Measurements from ENCODE around the gene CCL23.
"Not testable (repeated sequence)": the region's sequence is repeated elsewhere in the genome, so short reads cannot be mapped to it uniquely, and the experiment has no call there.

The CCL23 gene

DNA sequence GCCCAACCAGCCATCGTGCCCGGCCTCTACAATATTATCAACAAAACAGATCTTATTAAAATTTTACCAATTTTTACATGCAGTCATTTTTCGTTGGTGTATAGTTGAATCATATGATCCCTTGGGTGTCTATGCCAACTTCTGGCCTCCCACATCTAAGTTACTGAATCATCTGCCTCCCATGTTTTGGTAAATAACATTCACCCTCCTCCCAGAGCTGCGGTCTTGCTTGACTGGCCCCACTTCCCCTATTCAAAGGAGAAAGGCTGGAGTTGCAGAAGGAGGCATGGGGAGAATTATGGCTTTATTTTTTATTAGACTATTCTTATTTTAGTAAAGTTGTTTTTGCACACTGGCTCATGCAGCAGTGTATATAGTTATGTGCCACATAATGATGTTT lies 18.5 kb upstream of the CCL23 start:
- Histone ChIP-seq H3K4me3 (ENCODE audit: low read depth, low read length) (no peak overlapping the region), H2AFZ (ENCODE audit: low read length, unreplicated experiment) (no peak overlapping the region), H3K79me2 (ENCODE audit: control insufficient read depth, insufficient read depth, low read length, unreplicated experiment) (no peaks in the 10 kb centered on the region), H3K4me1 (ENCODE audit: control insufficient read depth, insufficient read depth, low read length, unreplicated experiment) (no peaks in the 10 kb centered on the region), H3K36me3 (ENCODE audit: insufficient read depth, low read length) (no peaks in the 10 kb centered on the region), H3K27me3 (ENCODE audit: insufficient read depth, low read length) (peaks cover 42% of the 10 kb centered on the region), H3K27ac (ENCODE audit: low read depth, low read length) (no peak overlapping the region)

DNA sequence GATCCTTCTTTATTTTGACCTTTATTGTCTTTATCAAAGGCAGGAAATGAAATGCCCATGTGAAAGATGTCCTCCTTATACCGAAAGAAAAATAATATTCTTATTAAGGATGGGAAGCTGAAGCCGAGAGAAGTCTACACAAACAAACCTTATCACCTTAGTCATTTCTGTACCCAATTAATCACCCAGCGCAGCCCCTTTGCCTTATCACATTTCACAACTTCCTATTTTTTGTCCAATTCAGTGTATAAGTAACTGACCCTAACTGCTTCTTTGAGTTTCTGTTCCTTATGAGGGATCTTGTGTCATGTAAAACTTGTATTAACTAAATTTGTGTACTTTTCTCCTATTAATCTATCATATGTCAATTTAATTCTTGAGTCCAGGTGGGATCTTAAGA lies 16.4 kb upstream of the CCL23 start:
- Histone ChIP-seq H3K4me3 (ENCODE audit: low read depth, low read length) (no peak overlapping the region), H3K4me1 (ENCODE audit: control insufficient read depth, insufficient read depth, low read length, unreplicated experiment) (no peaks in the 10 kb centered on the region), H2AFZ (ENCODE audit: low read length, unreplicated experiment) (no peak overlapping the region), H3K36me3 (ENCODE audit: insufficient read depth, low read length) (no peaks in the 10 kb centered on the region), H3K27ac (ENCODE audit: low read depth, low read length) (no peak overlapping the region), H3K27me3 (ENCODE audit: insufficient read depth, low read length) (peaks cover 63% of the 10 kb centered on the region), H3K79me2 (ENCODE audit: control insufficient read depth, insufficient read depth, low read length, unreplicated experiment) (no peaks in the 10 kb centered on the region)

DNA sequence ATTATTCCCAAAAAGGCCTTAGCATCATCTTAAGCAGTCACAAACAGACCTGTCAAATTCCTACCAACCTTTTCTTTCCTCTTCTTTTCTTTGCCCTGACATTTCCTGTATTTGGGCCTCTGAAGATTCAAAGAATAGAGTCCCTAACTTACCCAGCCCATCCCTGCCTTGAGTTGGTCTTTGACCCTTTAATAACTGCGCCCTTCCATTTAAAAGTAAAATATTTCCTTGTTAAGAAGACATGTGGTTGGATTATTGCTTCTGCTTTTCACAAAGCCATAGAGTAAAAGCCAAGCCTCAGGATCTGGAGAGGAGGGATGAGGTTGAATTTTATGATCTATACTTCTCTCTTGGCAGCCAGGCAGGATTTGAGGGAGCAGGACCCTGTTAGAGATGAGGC lies 13.2 kb upstream of the CCL23 start:
- Histone ChIP-seq H3K27ac (ENCODE audit: low read depth, low read length) (no peak overlapping the region), H3K4me3 (ENCODE audit: low read depth, low read length) (no peak overlapping the region), H3K79me2 (ENCODE audit: control insufficient read depth, insufficient read depth, low read length, unreplicated experiment) (no peaks in the 10 kb centered on the region), H3K36me3 (ENCODE audit: insufficient read depth, low read length) (no peaks in the 10 kb centered on the region), H2AFZ (ENCODE audit: low read length, unreplicated experiment) (no peak overlapping the region), H3K4me1 (ENCODE audit: control insufficient read depth, insufficient read depth, low read length, unreplicated experiment) (no peaks in the 10 kb centered on the region), H3K27me3 (ENCODE audit: insufficient read depth, low read length) (peaks cover 86% of the 10 kb centered on the region)

DNA sequence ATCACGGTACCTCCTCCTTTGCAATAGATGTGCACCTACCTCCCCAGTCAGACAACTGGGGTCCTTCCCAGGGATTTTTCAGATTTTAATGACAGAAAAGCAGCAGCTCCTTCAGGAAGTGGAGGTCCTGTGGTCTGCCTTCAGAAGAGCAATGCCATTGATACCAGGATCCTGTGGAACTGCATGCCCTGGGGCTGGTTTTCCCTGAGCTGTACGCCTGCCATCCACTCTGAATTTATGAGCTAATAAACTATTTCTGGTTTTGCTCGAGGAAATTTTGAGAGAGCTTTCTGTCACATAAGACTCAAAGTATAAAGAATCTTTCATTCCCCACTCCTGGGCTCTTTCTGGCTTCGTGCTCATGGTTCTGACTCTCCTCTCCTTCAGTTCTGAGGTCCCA lies 10.0 kb upstream of the CCL23 start:
- no peak overlapping the region for H3K4me3 ChIP-seq (ENCODE audit: low read depth, low read length)
- H3K36me3 ChIP-seq (ENCODE audit: insufficient read depth, low read length): no peaks in the 10 kb centered on the region
- peaks cover 93% of the 10 kb centered on the region for H3K27me3 ChIP-seq (ENCODE audit: insufficient read depth, low read length)
- no peaks in the 10 kb centered on the region for H3K4me1 ChIP-seq (ENCODE audit: control insufficient read depth, insufficient read depth, low read length, unreplicated experiment)
- H3K79me2 ChIP-seq (ENCODE audit: control insufficient read depth, insufficient read depth, low read length, unreplicated experiment): no peaks in the 10 kb centered on the region
- H2AFZ ChIP-seq (ENCODE audit: low read length, unreplicated experiment): no peak overlapping the region
- no peak overlapping the region for H3K27ac ChIP-seq (ENCODE audit: low read depth, low read length)

DNA sequence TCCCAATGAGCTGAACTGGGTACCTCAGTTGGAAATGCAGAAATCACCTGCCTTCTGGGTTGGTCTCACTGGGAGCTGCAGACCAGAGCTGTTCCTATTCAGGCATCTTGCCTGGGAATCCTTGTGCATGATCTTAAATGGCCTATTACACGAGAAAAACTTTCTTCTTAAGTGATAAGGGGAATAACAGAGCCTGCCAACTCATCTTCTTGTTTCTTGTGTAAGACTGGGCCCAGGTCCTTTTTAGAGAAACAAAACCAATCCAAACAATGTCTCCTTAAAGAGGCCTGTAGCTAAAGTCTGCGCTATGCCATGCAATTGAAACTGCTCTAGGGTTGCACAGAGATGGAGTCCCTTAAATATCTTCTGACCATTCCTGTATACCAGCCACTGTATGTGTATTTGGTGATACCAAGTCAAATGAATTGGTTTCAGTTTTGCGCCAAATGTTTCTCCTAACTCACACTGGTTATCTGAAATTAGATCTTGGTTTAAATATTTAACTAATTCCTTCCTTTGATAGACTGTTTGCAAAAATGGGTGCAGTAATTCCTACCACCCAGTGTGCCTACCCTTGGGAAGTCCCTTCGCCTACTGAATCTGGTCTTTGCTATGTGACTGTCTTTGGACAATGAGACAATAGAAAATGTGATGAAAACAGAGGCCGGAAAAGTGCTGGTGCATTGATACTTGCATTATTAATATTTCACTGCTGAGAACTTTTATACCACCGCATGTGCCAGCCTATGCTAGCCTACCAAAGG lies 6.5 kb upstream of the CCL23 start:
- no peak overlapping the region for H3K27ac ChIP-seq (ENCODE audit: low read depth, low read length)
- no peak overlapping the region for H2AFZ ChIP-seq (ENCODE audit: low read length, unreplicated experiment)
- H3K36me3 ChIP-seq (ENCODE audit: insufficient read depth, low read length): no peaks in the 10 kb centered on the region
- peaks cover 73% of the 10 kb centered on the region for H3K27me3 ChIP-seq (ENCODE audit: insufficient read depth, low read length)
- no peak overlapping the region for H3K4me3 ChIP-seq (ENCODE audit: low read depth, low read length)
- H3K4me1 ChIP-seq (ENCODE audit: control insufficient read depth, insufficient read depth, low read length, unreplicated experiment): no peaks in the 10 kb centered on the region
- no peaks in the 10 kb centered on the region for H3K79me2 ChIP-seq (ENCODE audit: control insufficient read depth, insufficient read depth, low read length, unreplicated experiment)

DNA sequence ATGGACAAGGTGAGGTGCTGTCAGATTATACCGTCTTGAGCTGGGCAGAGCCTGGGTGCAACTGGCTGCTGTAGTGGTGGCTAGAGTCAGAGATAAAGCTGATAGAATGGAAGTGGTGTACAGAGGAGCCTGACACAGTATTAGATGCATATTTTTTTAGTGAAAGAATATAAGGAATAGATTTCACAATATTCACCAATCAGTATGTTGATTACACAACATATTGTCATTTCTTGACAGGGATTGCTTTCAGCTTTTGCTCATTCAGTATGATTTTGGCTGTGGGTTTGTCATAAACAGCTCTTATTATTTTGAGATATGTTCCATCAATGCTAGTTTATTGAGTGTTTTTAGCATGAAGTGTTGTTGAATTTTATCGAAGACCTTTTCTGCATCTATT lies 1.7 kb upstream of the CCL23 start:
- Histone ChIP-seq H2AFZ (ENCODE audit: low read length, unreplicated experiment) (no peak overlapping the region), H3K79me2 (ENCODE audit: control insufficient read depth, insufficient read depth, low read length, unreplicated experiment) (no peaks in the 10 kb centered on the region), H3K4me3 (ENCODE audit: low read depth, low read length) (no peak overlapping the region), H3K4me1 (ENCODE audit: control insufficient read depth, insufficient read depth, low read length, unreplicated experiment) (no peaks in the 10 kb centered on the region), H3K27me3 (ENCODE audit: insufficient read depth, low read length) (peaks cover 48% of the 10 kb centered on the region), H3K27ac (ENCODE audit: low read depth, low read length) (no peak overlapping the region), H3K36me3 (ENCODE audit: insufficient read depth, low read length) (no peaks in the 10 kb centered on the region)

DNA sequence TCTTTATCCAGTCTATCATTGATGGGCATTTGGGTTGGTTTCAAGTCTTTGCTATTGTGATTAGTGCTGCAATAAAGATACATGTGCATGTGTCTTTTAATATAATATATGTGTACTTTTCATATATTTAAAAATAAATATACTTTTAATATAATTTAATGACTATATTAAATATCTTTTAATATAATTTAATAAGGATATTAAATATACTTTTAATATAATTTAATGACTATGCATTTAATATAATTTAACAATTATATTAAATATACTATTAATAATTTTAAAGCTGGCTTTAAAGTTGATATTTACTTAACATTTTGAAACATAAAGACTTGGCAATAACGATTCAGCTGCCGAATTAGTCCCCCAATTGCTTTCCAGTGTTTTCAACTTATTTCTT lies 1.2 kb downstream of the CCL23 start:
- no peak overlapping the region for H2AFZ ChIP-seq (ENCODE audit: low read length, unreplicated experiment)
- no peaks in the 10 kb centered on the region for H3K79me2 ChIP-seq (ENCODE audit: control insufficient read depth, insufficient read depth, low read length, unreplicated experiment)
- peaks cover 49% of the 10 kb centered on the region for H3K27me3 ChIP-seq (ENCODE audit: insufficient read depth, low read length)
- no peak overlapping the region for H3K4me3 ChIP-seq (ENCODE audit: low read depth, low read length)
- H3K36me3 ChIP-seq (ENCODE audit: insufficient read depth, low read length): no peaks in the 10 kb centered on the region
- no peaks in the 10 kb centered on the region for H3K4me1 ChIP-seq (ENCODE audit: control insufficient read depth, insufficient read depth, low read length, unreplicated experiment)
- no peak overlapping the region for H3K27ac ChIP-seq (ENCODE audit: low read depth, low read length)

DNA sequence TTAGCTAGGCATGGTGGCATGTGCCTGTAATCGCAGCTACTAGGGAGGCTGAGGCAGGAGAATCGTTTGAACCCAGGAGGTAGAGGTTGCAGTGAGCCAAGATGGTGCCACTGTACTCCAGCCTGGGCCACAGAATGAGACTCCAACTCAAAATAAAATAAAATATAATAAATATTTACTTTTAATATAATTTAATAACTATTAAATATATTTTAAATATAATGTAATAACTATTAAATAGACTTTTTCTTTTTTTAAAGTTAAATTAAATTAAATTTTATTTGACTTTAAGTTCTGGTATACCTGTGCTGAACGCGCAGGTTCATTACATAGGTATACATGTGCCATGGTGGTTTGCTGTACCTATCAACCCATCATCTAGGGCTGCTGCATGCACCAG lies 1.9 kb downstream of the CCL23 start:
- not testable (repeated sequence) for H3K79me2 ChIP-seq (ENCODE audit: control insufficient read depth, insufficient read depth, low read length, unreplicated experiment); H3K4me3 ChIP-seq (ENCODE audit: low read depth, low read length); H3K36me3 ChIP-seq (ENCODE audit: insufficient read depth, low read length); H2AFZ ChIP-seq (ENCODE audit: low read length, unreplicated experiment); H3K4me1 ChIP-seq (ENCODE audit: control insufficient read depth, insufficient read depth, low read length, unreplicated experiment); H3K27ac ChIP-seq (ENCODE audit: low read depth, low read length)
- H3K27me3 ChIP-seq (ENCODE audit: insufficient read depth, low read length): peaks cover 52% of the 10 kb centered on the region

DNA sequence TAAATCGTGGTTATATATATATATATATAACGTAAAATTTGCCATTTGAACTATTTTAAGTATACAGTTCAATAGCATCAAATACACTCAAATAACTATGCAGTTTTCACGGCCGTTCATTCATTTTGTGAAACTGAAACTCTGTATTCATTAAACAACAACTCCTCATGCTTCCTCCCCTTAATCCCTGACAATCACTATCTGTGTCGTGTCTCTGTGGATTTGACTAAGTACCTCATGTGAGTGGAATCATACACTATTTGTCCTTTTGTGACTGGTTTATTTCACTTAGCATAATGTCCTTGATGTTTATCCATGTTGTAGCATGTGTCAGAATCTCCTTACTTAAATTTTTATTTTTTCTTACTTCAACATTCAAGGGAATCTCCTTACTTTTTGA lies 2.8 kb downstream of the CCL23 start:
- no peak overlapping the region for H3K4me3 ChIP-seq (ENCODE audit: low read depth, low read length)
- H3K4me1 ChIP-seq (ENCODE audit: control insufficient read depth, insufficient read depth, low read length, unreplicated experiment): no peaks in the 10 kb centered on the region
- H3K27ac ChIP-seq (ENCODE audit: low read depth, low read length): no peak overlapping the region
- no peaks in the 10 kb centered on the region for H3K79me2 ChIP-seq (ENCODE audit: control insufficient read depth, insufficient read depth, low read length, unreplicated experiment)
- H2AFZ ChIP-seq (ENCODE audit: low read length, unreplicated experiment): no peak overlapping the region
- H3K36me3 ChIP-seq (ENCODE audit: insufficient read depth, low read length): no peaks in the 10 kb centered on the region
- H3K27me3 ChIP-seq (ENCODE audit: insufficient read depth, low read length): peaks cover 61% of the 10 kb centered on the region

DNA sequence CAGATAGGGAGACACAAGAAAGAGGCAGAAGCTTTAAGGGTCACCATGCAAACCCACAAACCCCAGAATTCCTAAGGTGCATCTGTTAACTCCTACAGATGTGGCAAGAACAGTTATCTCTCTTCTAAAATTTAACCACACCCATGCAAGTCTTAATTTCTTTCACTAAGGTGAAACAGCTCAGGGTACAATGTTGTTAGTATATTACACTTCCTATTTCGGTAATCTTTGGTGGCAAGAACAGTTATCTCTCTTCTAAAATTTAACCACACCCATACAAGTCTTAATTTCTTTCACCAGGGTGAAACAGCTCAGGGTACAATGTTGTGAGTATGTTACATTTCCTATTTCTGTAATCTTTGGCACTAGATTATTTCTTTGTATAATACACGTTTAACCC lies 6.6 kb downstream of the CCL23 start:
- H2AFZ ChIP-seq (ENCODE audit: low read length, unreplicated experiment): no peak overlapping the region
- H3K79me2 ChIP-seq (ENCODE audit: control insufficient read depth, insufficient read depth, low read length, unreplicated experiment): no peaks in the 10 kb centered on the region
- no peaks in the 10 kb centered on the region for H3K4me1 ChIP-seq (ENCODE audit: control insufficient read depth, insufficient read depth, low read length, unreplicated experiment)
- peaks cover 46% of the 10 kb centered on the region for H3K27me3 ChIP-seq (ENCODE audit: insufficient read depth, low read length)
- no peak overlapping the region for H3K4me3 ChIP-seq (ENCODE audit: low read depth, low read length)
- no peak overlapping the region for H3K27ac ChIP-seq (ENCODE audit: low read depth, low read length)
- no peaks in the 10 kb centered on the region for H3K36me3 ChIP-seq (ENCODE audit: insufficient read depth, low read length)

DNA sequence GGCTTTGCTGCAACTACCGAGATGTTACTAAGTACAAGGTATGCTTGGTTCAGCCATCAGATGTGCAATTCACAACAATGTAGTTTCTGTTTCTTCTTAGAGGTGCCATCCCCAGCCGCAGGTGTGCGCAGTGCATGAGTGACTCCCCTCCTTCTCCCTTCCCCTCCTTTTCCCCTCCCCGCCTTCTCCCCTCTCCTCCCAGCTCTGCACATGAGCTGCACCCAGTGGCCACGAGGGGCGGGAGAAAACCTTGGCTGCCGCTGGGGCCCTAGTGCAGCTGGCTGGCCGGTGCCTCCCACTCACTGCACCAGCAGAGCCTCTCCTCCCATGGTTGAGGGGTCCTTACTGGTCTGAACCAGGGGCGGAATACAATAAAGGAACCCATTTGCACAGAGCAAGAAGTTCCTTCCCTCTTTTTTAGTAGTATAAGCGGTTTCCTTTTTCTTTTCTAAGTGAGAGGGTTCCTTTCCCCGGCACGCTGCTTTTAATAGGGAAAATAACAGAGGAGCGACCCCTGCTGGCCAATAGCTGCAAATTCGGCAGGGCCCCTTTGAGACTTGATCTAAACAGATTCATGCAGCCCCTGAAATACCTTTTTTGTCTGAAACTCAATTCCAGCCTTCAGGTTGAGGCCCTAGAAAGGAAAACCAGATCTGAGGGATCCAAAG lies 8.6 kb downstream of the CCL23 start:
- Histone ChIP-seq H3K79me2 (ENCODE audit: control insufficient read depth, insufficient read depth, low read length, unreplicated experiment) (no peaks in the 10 kb centered on the region), H3K27ac (ENCODE audit: low read depth, low read length) (no peak overlapping the region), H3K4me1 (ENCODE audit: control insufficient read depth, insufficient read depth, low read length, unreplicated experiment) (no peaks in the 10 kb centered on the region), H2AFZ (ENCODE audit: low read length, unreplicated experiment) (no peak overlapping the region), H3K27me3 (ENCODE audit: insufficient read depth, low read length) (peaks cover 53% of the 10 kb centered on the region), H3K4me3 (ENCODE audit: low read depth, low read length) (no peak overlapping the region), H3K36me3 (ENCODE audit: insufficient read depth, low read length) (no peaks in the 10 kb centered on the region)

Data from ACC112 (cell line).